HepG2 (cell line): Measurements from ENCODE around the gene CISD1. TPM values are rescaled to one million over a fixed set of nuclear protein-coding genes. Genes with fewer than 3 reads are reported as not detected.

Source experiments
- CC2D1A ChIP-seq: sonication (generic); formaldehyde crosslinking; IDR thresholded peaks from 2 replicates; pipeline ENCODE4 v1.8.1; 2023; ENCODE audit warnings: mild to moderate bottlenecking, missing genetic modification reagents
- KLF16 ChIP-seq, 2 experiments: sonication (generic) in 1 of 2; formaldehyde crosslinking in 1 of 2; IDR thresholded peaks; 2 replicates each; pipeline versions ENCODE4 v1.6.1 to v1.8.0; 2016 to 2023; ENCODE audit warnings: missing genetic modification reagents in 2 of 2, missing compliant biosample characterization in 1 of 2
- NAIF1 ChIP-seq: sonication (generic); formaldehyde crosslinking; IDR thresholded peaks from 2 replicates; pipeline ENCODE4 v1.5.0; 2020; ENCODE audit warnings: mild to moderate bottlenecking, missing genetic modification reagents, borderline replicate concordance
- NFKBIZ ChIP-seq: IDR thresholded peaks from 2 replicates; pipeline ENCODE4 v1.6.1; 2018; ENCODE audit warnings: missing genetic modification reagents, missing compliant biosample characterization
- PAX8 ChIP-seq: sonication (generic); formaldehyde crosslinking; IDR thresholded peaks from 2 replicates; pipeline ENCODE4 v1.8.0; 2022; ENCODE audit warnings: mild to moderate bottlenecking, missing genetic modification reagents, borderline replicate concordance
- RNF2 ChIP-seq: fragments of 450-650 bp; conservative IDR thresholded peaks from 2 replicates; pipeline ENCODE4 v1.6.1; 2016; ENCODE audit warnings: low read depth
- YEATS2 ChIP-seq: sonication (generic); formaldehyde crosslinking; IDR thresholded peaks from 2 replicates; pipeline ENCODE4 v1.4.0; 2020; ENCODE audit warnings: missing genetic modification reagents, borderline replicate concordance
- ZNF101 ChIP-seq: sonication (generic); formaldehyde crosslinking; IDR thresholded peaks from 2 replicates; pipeline ENCODE4 v1.4.0; 2020; ENCODE audit warnings: mild to moderate bottlenecking, low read depth, missing genetic modification reagents, borderline replicate concordance
- ZNF318 ChIP-seq: sonication (generic); formaldehyde crosslinking; IDR thresholded peaks from 2 replicates; pipeline ENCODE4 v1.4.0; 2020; ENCODE audit warnings: mild to moderate bottlenecking, missing genetic modification reagents
- ZNF335 ChIP-seq: sonication (generic); formaldehyde crosslinking; IDR thresholded peaks from 2 replicates; pipeline ENCODE4 v1.4.0; 2020; ENCODE audit warnings: missing genetic modification reagents
- ZNF510 ChIP-seq: sonication (generic); formaldehyde crosslinking; IDR thresholded peaks from 2 replicates; pipeline ENCODE4 v1.4.0; 2020; ENCODE audit warnings: low read depth, mild to moderate bottlenecking, missing genetic modification reagents
- ZNF607 ChIP-seq: sonication (generic); formaldehyde crosslinking; IDR thresholded peaks from 2 replicates; pipeline ENCODE4 v1.5.1; 2020; ENCODE audit warnings: missing genetic modification reagents, mild to moderate bottlenecking, borderline replicate concordance
- ZNF850 ChIP-seq: sonication (generic); formaldehyde crosslinking; conservative IDR thresholded peaks from 2 replicates; pipeline ENCODE4 v1.9.0; 2021; ENCODE audit warnings: mild to moderate bottlenecking, missing genetic modification reagents
- polyA plus RNA-seq, 8 experiments: library from polyadenylated mRNA; depleted of rRNA in 3 of 8; stranded (reverse) in 7 of 8; unstranded in 1 of 8; fragments of >200 nt; fragmentation: Illumina TruSeq in 4 of 8; extraction: Trizol in 4 of 8; gene quantifications; 2 replicates each; pipeline versions ENCODE4 v1.2.1 to v1.2.3, GENCODE V29; 2011 to 2016; ENCODE audit warnings: low read depth in 4 of 8, missing spikeins in 1 of 8, mixed read lengths in 1 of 8; ENCODE audit not compliant: insufficient read depth in 1 of 8
- total RNA-seq, 5 experiments: library from RNA; depleted of rRNA; stranded (reverse); fragments of >200 nt; fragmentation: Illumina TruSeq; extraction: Trizol; gene quantifications; 2 replicates each; pipeline ENCODE4 v1.2.3, GENCODE V29; 2016; ENCODE audit warnings: low read depth in 1 of 5
- TF ChIP-seq, protein P1 (sequence below): sonication (generic); formaldehyde crosslinking; IDR thresholded peaks from 2 replicates; pipeline ENCODE4 v1.4.0; 2020; ENCODE audit warnings: missing genetic modification reagents
- TF ChIP-seq, protein P2 (sequence below): sonication (generic); formaldehyde crosslinking; IDR thresholded peaks from 2 replicates; pipeline ENCODE4; 2020; ENCODE audit warnings: missing genetic modification reagents, mild to moderate bottlenecking, borderline replicate concordance
- TF ChIP-seq, protein P3 (sequence below): sonication (generic); formaldehyde crosslinking; IDR thresholded peaks from 2 replicates; pipeline ENCODE4 v1.4.0; 2020; ENCODE audit warnings: mild to moderate bottlenecking, missing genetic modification reagents

CISD1 gene
- total and polyA plus RNA-seq, 2 of the 13 experiments (the other 11 are each of a cell fraction or from before 2014, with no cell fraction given) = 63.4 to 78.9 TPM

DNA sequence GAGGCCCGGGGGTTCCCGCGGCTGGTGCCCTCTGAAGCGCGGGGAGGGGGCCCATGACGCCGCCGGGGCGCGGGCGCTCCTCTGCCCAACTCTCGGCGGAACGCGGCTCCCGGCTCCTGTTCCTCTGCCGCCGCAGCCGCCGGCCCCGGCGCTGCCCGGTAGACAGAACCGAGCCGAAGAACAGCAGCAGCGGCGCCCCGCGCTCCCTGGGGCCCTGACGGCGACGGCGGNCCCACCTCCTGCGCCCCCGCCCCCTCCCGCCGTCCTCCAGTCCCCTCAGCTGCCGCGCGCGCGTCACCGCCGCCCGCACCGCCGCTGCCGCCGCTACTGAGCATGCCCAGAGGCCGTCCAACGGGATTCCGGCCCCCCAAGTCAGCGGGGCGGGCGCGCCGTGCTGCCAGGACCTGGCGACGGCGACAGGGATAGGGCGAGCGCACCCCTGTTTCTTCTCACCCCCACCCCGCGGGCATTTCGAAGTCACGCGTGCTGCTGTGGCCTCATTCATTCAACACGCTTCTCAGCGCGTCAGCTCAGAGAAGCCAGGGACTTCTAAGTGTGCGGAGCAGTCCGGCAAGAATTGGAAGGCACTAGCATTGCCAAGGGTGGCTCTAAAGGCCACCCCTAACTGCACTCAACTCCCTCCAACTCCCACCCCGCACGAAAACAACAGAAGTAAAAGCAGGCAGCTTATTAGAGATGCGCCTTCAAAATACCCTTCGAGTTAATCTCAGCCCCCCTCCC is 1.1 kb upstream of the CISD1 start, which contains the start of gene IPMK (continued):
- no peak for TF ChIP-seq ZNF318 (CRISPR knock-in tag)
- no peak for TF ChIP-seq KLF16 (CRISPR knock-in tag; IDR thresholded peaks at IDR 0.05)
- no peak for TF ChIP-seq ZNF510
- no peak for TF ChIP-seq YEATS2
- no peak for TF ChIP-seq CC2D1A (CRISPR knock-in tag)
- TF ChIP-seq, protein P1, sequence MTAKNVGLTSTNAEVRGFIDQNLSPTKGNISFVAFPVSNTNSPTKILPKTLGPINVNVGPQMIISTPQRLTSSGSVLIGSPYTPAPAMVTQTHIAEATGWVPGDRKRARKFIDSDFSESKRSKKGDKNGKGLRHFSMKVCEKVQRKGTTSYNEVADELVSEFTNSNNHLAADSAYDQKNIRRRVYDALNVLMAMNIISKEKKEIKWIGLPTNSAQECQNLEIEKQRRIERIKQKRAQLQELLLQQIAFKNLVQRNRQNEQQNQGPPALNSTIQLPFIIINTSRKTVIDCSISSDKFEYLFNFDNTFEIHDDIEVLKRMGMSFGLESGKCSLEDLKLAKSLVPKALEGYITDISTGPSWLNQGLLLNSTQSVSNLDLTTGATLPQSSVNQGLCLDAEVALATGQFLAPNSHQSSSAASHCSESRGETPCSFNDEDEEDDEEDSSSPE (CRISPR knock-in tag) = peak; percentile 96
- TF ChIP-seq ZNF850 (CRISPR knock-in tag) = no peak
- peak; percentile 61; the same call in 1 of the 2 replicates for TF ChIP-seq RNF2
- TF ChIP-seq ZNF101 (CRISPR knock-in tag) = no peak
- TF ChIP-seq NFKBIZ (CRISPR knock-in tag) = no peak
- TF ChIP-seq PAX8 (CRISPR knock-in tag) = no peak; the same call in 1 of the 2 replicates
- TF ChIP-seq, protein P2, sequence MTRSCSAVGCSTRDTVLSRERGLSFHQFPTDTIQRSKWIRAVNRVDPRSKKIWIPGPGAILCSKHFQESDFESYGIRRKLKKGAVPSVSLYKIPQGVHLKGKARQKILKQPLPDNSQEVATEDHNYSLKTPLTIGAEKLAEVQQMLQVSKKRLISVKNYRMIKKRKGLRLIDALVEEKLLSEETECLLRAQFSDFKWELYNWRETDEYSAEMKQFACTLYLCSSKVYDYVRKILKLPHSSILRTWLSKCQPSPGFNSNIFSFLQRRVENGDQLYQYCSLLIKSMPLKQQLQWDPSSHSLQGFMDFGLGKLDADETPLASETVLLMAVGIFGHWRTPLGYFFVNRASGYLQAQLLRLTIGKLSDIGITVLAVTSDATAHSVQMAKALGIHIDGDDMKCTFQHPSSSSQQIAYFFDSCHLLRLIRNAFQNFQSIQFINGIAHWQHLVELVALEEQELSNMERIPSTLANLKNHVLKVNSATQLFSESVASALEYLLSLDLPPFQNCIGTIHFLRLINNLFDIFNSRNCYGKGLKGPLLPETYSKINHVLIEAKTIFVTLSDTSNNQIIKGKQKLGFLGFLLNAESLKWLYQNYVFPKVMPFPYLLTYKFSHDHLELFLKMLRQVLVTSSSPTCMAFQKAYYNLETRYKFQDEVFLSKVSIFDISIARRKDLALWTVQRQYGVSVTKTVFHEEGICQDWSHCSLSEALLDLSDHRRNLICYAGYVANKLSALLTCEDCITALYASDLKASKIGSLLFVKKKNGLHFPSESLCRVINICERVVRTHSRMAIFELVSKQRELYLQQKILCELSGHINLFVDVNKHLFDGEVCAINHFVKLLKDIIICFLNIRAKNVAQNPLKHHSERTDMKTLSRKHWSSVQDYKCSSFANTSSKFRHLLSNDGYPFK = no peak
- TF ChIP-seq, protein P3, sequence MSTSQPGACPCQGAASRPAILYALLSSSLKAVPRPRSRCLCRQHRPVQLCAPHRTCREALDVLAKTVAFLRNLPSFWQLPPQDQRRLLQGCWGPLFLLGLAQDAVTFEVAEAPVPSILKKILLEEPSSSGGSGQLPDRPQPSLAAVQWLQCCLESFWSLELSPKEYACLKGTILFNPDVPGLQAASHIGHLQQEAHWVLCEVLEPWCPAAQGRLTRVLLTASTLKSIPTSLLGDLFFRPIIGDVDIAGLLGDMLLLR (CRISPR knock-in tag) = peak; percentile 71
- TF ChIP-seq ZNF335 (CRISPR knock-in tag) = no peak
- peak; percentile 14; the same call in 1 of the 2 replicates for TF ChIP-seq NAIF1 (CRISPR knock-in tag)
- TF ChIP-seq ZNF607 (CRISPR knock-in tag) = no peak
